ENCODE results near the gene EHBP1.

The EHBP1 gene

DNA sequence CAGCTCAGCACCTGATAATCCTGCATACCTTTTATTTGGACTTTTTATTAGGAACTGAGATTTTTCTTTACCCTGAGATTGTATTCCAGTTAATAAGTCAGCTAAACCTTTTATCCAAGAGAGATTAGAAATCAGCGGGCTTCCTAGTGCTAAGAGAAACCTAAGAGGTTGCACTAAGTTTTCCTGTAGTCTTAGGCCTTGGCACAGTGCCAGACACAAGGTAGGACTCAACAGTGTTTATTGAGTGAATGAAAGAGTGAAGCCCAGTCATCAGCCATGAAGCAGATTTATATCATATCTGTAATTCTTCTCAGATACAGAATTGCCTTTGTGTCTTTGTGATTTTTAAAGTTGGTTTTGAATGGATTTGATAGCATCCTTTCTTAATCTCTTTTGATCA, 358.7 kb downstream of the EHBP1 start (continued):
- TF ChIP-seq ZNF394 (tag by site-specific recombination; IDR thresholded peaks at IDR 0.05; ENCODE audit: borderline replicate concordance) (no peak), PRDM1 (tag by site-specific recombination; IDR thresholded peaks at IDR 0.05) (no peak), ZNF548 (tag by site-specific recombination; IDR thresholded peaks at IDR 0.05) (no peak), ZXDB (tag by site-specific recombination; IDR thresholded peaks at IDR 0.05) (no peak), ZNF48 (tag by site-specific recombination; IDR thresholded peaks at IDR 0.05) (no peak), ZNF488 (tag by site-specific recombination; IDR thresholded peaks at IDR 0.05) (no peak), ZNF175 (tag by site-specific recombination; IDR thresholded peaks at IDR 0.05) (no peak), ZNF221 (tag by site-specific recombination; IDR thresholded peaks at IDR 0.05; ENCODE audit: borderline replicate concordance) (no peak), ZBTB48 (tag by site-specific recombination; IDR thresholded peaks at IDR 0.05) (no peak), ZNF785 (tag by site-specific recombination; IDR thresholded peaks at IDR 0.05) (no peak), ZNF423 (tag by site-specific recombination; IDR thresholded peaks at IDR 0.05) (no peak), OSR2 (tag by site-specific recombination; IDR thresholded peaks at IDR 0.05) (no peak), ZNF624 (tag by site-specific recombination; IDR thresholded peaks at IDR 0.05) (no peak), ZNF596 (tag by site-specific recombination; IDR thresholded peaks at IDR 0.05) (no peak), ZNF239 (tag by site-specific recombination; IDR thresholded peaks at IDR 0.05) (no peak), SETDB1 (IDR thresholded peaks at IDR 0.05; ENCODE audit: insufficient read length, low read length) (no peak), FEZF1 (tag by site-specific recombination; IDR thresholded peaks at IDR 0.05) (no peak), ZNF621 (tag by site-specific recombination; IDR thresholded peaks at IDR 0.05) (no peak), ZSCAN16 (tag by site-specific recombination; IDR thresholded peaks at IDR 0.05) (no peak), ZBTB44 (tag by site-specific recombination; IDR thresholded peaks at IDR 0.05) (peak; percentile 86), ZNF24 (tag by site-specific recombination; IDR thresholded peaks at IDR 0.05) (no peak), GLI2 (tag by site-specific recombination; IDR thresholded peaks at IDR 0.05; ENCODE audit: borderline replicate concordance, low read depth) (no peak), ZSCAN18 (tag by site-specific recombination; IDR thresholded peaks at IDR 0.05) (no peak), ZNF610 (tag by site-specific recombination; IDR thresholded peaks at IDR 0.05; ENCODE audit: borderline replicate concordance) (no peak), ZNF138 (tag by site-specific recombination; IDR thresholded peaks at IDR 0.05; ENCODE audit: borderline replicate concordance) (no peak)
- TF ChIP-seq, protein P1, sequence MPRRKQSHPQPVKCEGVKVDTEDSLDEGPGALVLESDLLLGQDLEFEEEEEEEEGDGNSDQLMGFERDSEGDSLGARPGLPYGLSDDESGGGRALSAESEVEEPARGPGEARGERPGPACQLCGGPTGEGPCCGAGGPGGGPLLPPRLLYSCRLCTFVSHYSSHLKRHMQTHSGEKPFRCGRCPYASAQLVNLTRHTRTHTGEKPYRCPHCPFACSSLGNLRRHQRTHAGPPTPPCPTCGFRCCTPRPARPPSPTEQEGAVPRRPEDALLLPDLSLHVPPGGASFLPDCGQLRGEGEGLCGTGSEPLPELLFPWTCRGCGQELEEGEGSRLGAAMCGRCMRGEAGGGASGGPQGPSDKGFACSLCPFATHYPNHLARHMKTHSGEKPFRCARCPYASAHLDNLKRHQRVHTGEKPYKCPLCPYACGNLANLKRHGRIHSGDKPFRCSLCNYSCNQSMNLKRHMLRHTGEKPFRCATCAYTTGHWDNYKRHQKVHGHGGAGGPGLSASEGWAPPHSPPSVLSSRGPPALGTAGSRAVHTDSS (tag by site-specific recombination; IDR thresholded peaks at IDR 0.05) = no peak
- TF ChIP-seq, protein P2, sequence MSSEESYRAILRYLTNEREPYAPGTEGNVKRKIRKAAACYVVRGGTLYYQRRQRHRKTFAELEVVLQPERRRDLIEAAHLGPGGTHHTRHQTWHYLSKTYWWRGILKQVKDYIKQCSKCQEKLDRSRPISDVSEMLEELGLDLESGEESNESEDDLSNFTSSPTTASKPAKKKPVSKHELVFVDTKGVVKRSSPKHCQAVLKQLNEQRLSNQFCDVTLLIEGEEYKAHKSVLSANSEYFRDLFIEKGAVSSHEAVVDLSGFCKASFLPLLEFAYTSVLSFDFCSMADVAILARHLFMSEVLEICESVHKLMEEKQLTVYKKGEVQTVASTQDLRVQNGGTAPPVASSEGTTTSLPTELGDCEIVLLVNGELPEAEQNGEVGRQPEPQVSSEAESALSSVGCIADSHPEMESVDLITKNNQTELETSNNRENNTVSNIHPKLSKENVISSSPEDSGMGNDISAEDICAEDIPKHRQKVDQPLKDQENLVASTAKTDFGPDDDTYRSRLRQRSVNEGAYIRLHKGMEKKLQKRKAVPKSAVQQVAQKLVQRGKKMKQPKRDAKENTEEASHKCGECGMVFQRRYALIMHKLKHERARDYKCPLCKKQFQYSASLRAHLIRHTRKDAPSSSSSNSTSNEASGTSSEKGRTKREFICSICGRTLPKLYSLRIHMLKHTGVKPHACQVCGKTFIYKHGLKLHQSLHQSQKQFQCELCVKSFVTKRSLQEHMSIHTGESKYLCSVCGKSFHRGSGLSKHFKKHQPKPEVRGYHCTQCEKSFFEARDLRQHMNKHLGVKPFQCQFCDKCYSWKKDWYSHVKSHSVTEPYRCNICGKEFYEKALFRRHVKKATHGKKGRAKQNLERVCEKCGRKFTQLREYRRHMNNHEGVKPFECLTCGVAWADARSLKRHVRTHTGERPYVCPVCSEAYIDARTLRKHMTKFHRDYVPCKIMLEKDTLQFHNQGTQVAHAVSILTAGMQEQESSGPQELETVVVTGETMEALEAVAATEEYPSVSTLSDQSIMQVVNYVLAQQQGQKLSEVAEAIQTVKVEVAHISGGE (tag by site-specific recombination; conservative IDR thresholded peaks at IDR 0.05; ENCODE audit: low read depth) = no peak
- TF ChIP-seq, protein P3, sequence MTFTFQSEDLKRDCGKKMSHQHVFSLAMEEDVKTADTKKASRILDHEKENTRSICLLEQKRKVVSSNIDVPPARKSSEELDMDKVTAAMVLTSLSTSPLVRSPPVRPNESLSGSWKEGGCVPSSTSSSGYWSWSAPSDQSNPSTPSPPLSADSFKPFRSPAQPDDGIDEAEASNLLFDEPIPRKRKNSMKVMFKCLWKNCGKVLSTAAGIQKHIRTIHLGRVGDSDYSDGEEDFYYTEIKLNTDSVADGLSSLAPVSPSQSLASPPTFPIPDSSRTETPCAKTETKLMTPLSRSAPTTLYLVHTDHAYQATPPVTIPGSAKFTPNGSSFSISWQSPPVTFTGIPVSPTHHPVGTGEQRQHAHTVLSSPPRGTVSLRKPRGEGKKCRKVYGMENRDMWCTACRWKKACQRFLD (tag by site-specific recombination; IDR thresholded peaks at IDR 0.05) = no peak
- TF ChIP-seq, protein P4, sequence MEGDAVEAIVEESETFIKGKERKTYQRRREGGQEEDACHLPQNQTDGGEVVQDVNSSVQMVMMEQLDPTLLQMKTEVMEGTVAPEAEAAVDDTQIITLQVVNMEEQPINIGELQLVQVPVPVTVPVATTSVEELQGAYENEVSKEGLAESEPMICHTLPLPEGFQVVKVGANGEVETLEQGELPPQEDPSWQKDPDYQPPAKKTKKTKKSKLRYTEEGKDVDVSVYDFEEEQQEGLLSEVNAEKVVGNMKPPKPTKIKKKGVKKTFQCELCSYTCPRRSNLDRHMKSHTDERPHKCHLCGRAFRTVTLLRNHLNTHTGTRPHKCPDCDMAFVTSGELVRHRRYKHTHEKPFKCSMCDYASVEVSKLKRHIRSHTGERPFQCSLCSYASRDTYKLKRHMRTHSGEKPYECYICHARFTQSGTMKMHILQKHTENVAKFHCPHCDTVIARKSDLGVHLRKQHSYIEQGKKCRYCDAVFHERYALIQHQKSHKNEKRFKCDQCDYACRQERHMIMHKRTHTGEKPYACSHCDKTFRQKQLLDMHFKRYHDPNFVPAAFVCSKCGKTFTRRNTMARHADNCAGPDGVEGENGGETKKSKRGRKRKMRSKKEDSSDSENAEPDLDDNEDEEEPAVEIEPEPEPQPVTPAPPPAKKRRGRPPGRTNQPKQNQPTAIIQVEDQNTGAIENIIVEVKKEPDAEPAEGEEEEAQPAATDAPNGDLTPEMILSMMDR (tag by site-specific recombination; IDR thresholded peaks at IDR 0.05) = no peak
